Endodermal cell (in vitro differentiated cells): ENCODE data around the gene PRSS57. TPM values are rescaled to one million over a fixed set of nuclear protein-coding genes. Genes with fewer than 3 reads are reported as not detected.
A peak's percentile ranks its signal among the peaks of the same experiment; 100 is the strongest.
"Not testable (repeated sequence)": the region's sequence is repeated elsewhere in the genome, so short reads cannot be mapped to it uniquely, and the experiment has no call there.

ENCODE experiments used
- DNase-seq: peaks from one replicate; pipeline ENCODE4 v3.0.0-alpha.2; 2017
- H3K27ac ChIP-seq: 2 replicates; pipeline ENCODE4 v1.5.1; 2013; ENCODE audit warnings: mild to moderate bottlenecking, low read depth, low read length, moderate library complexity
- H3K27me3 ChIP-seq: 2 replicates; pipeline ENCODE4 v1.6.1; 2013; ENCODE audit warnings: mild to moderate bottlenecking, low read length, moderate library complexity; ENCODE audit not compliant: insufficient read depth, control insufficient read depth, poor library complexity, severe bottlenecking
- H3K36me3 ChIP-seq: 2 replicates; pipeline ENCODE4 v1.7.0; 2013; ENCODE audit warnings: mild to moderate bottlenecking, low read length, moderate library complexity; ENCODE audit not compliant: control insufficient read depth, insufficient read depth
- H3K4me1 ChIP-seq: one replicate; pipeline ENCODE4 v1.7.0; 2013; ENCODE audit warnings: low read length; ENCODE audit not compliant: control insufficient read depth, insufficient read depth
- H3K4me3 ChIP-seq: 2 replicates; pipeline ENCODE4 v1.5.1; 2013; ENCODE audit warnings: mild to moderate bottlenecking, low read length, moderate library complexity
- H3K9ac ChIP-seq: 2 replicates; pipeline ENCODE4 v1.6.1; 2013; ENCODE audit warnings: mild to moderate bottlenecking, low read length, moderate library complexity; ENCODE audit not compliant: poor library complexity, severe bottlenecking; ENCODE audit errors: extremely low read depth
- H3K9me3 ChIP-seq: 2 replicates; pipeline ENCODE4 v1.6.1; 2013; ENCODE audit warnings: mild to moderate bottlenecking, low read length, moderate library complexity; ENCODE audit not compliant: control insufficient read depth
- H3K27ac Mint-ChIP-seq: 2 replicates; pipeline ENCODE4 v1.8.0; 2020; ENCODE audit warnings: mixed read lengths
- H3K27me3 Mint-ChIP-seq: 2 replicates; pipeline ENCODE4 v1.8.0; 2021; ENCODE audit warnings: mild to moderate bottlenecking, mixed read lengths; ENCODE audit not compliant: insufficient read depth
- H3K36me3 Mint-ChIP-seq: 2 replicates; pipeline ENCODE4 v1.8.0; 2020; ENCODE audit warnings: low read depth, mixed read lengths
- H3K4me1 Mint-ChIP-seq: 2 replicates; pipeline ENCODE4 v1.8.0; 2020; ENCODE audit warnings: mixed read lengths
- H3K4me3 Mint-ChIP-seq: 2 replicates; pipeline ENCODE4 v1.8.0; 2020; ENCODE audit warnings: mild to moderate bottlenecking, moderate library complexity, mixed read lengths
- H3K9me3 Mint-ChIP-seq: 2 replicates; pipeline ENCODE4 v1.8.0; 2020; ENCODE audit warnings: mild to moderate bottlenecking, mixed read lengths
- WGBS, 2 experiments: methylation state at CpG; one replicate each; pipeline versions ENCODE4 v1.1.5 to v1.1.7; 2013; ENCODE audit warnings: missing lambda C conversion rate in 2 of 2, mixed read lengths in 1 of 2; ENCODE audit not compliant: insufficient coverage in 1 of 2, insufficient read length in 1 of 2; 5-methylcytosine and 5-hydroxymethylcytosine counted together
- total RNA-seq, 2 donors: library from RNA; stranded (reverse); fragmentation: NEBNext Ultra II Directional in 1 of 2; extraction: Animal tissue kit (Norgen Biotek cat#: 25700) in 1 of 2; gene quantifications; 2 replicates in 1 of 2; 3 replicates in 1 of 2; pipeline ENCODE4 v1.2.1, GENCODE V29; 2021
- TF ChIP-seq, protein P1 (sequence below): fragments of 200-600 bp; sonication (generic); conservative IDR thresholded peaks from 2 replicates; pipeline ENCODE4 v1.5.0; 2021; ENCODE audit warnings: antibody characterized with exemption, mild to moderate bottlenecking

PRSS57 gene
- total RNA-seq, 2 donors from 2014 or later, result not detected

- TF ChIP-seq, protein P1, sequence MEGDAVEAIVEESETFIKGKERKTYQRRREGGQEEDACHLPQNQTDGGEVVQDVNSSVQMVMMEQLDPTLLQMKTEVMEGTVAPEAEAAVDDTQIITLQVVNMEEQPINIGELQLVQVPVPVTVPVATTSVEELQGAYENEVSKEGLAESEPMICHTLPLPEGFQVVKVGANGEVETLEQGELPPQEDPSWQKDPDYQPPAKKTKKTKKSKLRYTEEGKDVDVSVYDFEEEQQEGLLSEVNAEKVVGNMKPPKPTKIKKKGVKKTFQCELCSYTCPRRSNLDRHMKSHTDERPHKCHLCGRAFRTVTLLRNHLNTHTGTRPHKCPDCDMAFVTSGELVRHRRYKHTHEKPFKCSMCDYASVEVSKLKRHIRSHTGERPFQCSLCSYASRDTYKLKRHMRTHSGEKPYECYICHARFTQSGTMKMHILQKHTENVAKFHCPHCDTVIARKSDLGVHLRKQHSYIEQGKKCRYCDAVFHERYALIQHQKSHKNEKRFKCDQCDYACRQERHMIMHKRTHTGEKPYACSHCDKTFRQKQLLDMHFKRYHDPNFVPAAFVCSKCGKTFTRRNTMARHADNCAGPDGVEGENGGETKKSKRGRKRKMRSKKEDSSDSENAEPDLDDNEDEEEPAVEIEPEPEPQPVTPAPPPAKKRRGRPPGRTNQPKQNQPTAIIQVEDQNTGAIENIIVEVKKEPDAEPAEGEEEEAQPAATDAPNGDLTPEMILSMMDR, result no peak
- no peak for DNase-seq
- peaks cover 11% of the 10 kb centered on the region for H3K9me3 Mint-ChIP-seq
- Histone ChIP-seq H3K9ac (no peak overlapping the region), H3K9me3 (no peaks in the 10 kb centered on the region), H3K27ac (no peak overlapping the region), H3K4me3 (no peak overlapping the region), H3K36me3 (no peaks in the 10 kb centered on the region), H3K27me3 (no peaks in the 10 kb centered on the region), H3K4me1 (no peaks in the 10 kb centered on the region)
- H3K27me3 Mint-ChIP-seq, result peaks cover 11% of the 10 kb centered on the region
- no peak overlapping the region for H3K4me3 Mint-ChIP-seq
- no peak overlapping the region for H3K27ac Mint-ChIP-seq
- WGBS, 2 experiments, result 79 to 90% methylated on average over 2 to 13 of the region's 14 CpGs
- H3K4me1 Mint-ChIP-seq, result no peaks in the 10 kb centered on the region
- H3K36me3 Mint-ChIP-seq, result no peaks in the 10 kb centered on the region
These were observed 9.1 kb upstream of the PRSS57 start for GRCh38 chr19:704447-704741.

- H3K9ac ChIP-seq, result no peak overlapping the region
- Mint-ChIP-seq H3K9me3 (peaks cover 11% of the 10 kb centered on the region), H3K4me1 (no peaks in the 10 kb centered on the region), H3K36me3 (no peaks in the 10 kb centered on the region), H3K27me3 (peaks cover 11% of the 10 kb centered on the region), H3K4me3 (peak overlapping the region; percentile 38), H3K27ac (no peak overlapping the region)
- no peak overlapping the region for H3K27ac ChIP-seq
- no peaks in the 10 kb centered on the region for H3K36me3 ChIP-seq
- TF ChIP-seq, protein P1, result no peak
- 35 to 41% methylated on average over 6 to 46 of the region's 50 CpGs for WGBS, 2 experiments
- no peaks in the 10 kb centered on the region for H3K4me1 ChIP-seq
- no peaks in the 10 kb centered on the region for H3K27me3 ChIP-seq
- peak; percentile 99 for DNase-seq
- no peak overlapping the region for H3K4me3 ChIP-seq
- H3K9me3 ChIP-seq, result no peaks in the 10 kb centered on the region
These were observed 8.6 kb upstream of the PRSS57 start for GRCh38 chr19:703651-704446.

- Histone ChIP-seq H3K9ac (no peak overlapping the region), H3K4me1 (no peaks in the 10 kb centered on the region), H3K4me3 (no peak overlapping the region), H3K27me3 (no peaks in the 10 kb centered on the region), H3K27ac (no peak overlapping the region), H3K9me3 (no peaks in the 10 kb centered on the region), H3K36me3 (no peaks in the 10 kb centered on the region)
- no peak for DNase-seq
- peak overlapping the region; percentile 38 for H3K4me3 Mint-ChIP-seq
- H3K9me3 Mint-ChIP-seq, result peaks cover 11% of the 10 kb centered on the region
- H3K27me3 Mint-ChIP-seq, result peaks cover 11% of the 10 kb centered on the region
- no peaks in the 10 kb centered on the region for H3K36me3 Mint-ChIP-seq
- H3K4me1 Mint-ChIP-seq, result no peaks in the 10 kb centered on the region
- no peak overlapping the region for H3K27ac Mint-ChIP-seq
- TF ChIP-seq, protein P1, result no peak
- WGBS, 2 experiments, result 80 to 88% methylated on average over 1 to 4 of the region's 4 CpGs
These were observed 8.0 kb upstream of the PRSS57 start for GRCh38 chr19:703329-703650.

GRCh38 chr19:702847-703246 lies 7.6 kb upstream of the PRSS57 start:
- WGBS, 2 experiments, result 83 to 85% methylated on average over 4 to 6 of the region's 6 CpGs
- H3K4me3 ChIP-seq, H3K9me3 Mint-ChIP-seq, H3K9ac ChIP-seq, H3K4me1 ChIP-seq, H3K27me3 ChIP-seq, H3K36me3 Mint-ChIP-seq, H3K9me3 ChIP-seq, H3K4me1 Mint-ChIP-seq, H3K27me3 Mint-ChIP-seq, H3K36me3 ChIP-seq, H3K27ac Mint-ChIP-seq, H3K27ac ChIP-seq, DNase-seq: not testable (repeated sequence)
- peak overlapping the region; percentile 38 for H3K4me3 Mint-ChIP-seq
